Right lobe of liver (tissue), 4 donors: ENCODE data around the gene CADM2.

Experiments used
- POLR2A ChIP-seq: fragments of 450-650 bp; IDR thresholded peaks from one replicate; pipeline ENCODE4 v1.6.1; 2017; ENCODE audit warnings: antibody characterized with exemption, mild to moderate bottlenecking
- TF ChIP-seq, protein P1 (sequence below), 4 donors: fragments of 200-600 bp in 3 of 4; fragments of 450-650 bp in 1 of 4; IDR thresholded peaks; one replicate each; pipeline versions ENCODE4 v1.5.1 to v1.8.0; 2016 to 2022; ENCODE audit warnings: antibody characterized with exemption in 4 of 4, mild to moderate bottlenecking in 2 of 4
- donor health status: DM: no; HTN: no; CAD: no.
- donor health status: DM: no; HTN: no; CAD: no.
- donor health status: DM: no; HTN: yes; CAD: no.

DNA sequence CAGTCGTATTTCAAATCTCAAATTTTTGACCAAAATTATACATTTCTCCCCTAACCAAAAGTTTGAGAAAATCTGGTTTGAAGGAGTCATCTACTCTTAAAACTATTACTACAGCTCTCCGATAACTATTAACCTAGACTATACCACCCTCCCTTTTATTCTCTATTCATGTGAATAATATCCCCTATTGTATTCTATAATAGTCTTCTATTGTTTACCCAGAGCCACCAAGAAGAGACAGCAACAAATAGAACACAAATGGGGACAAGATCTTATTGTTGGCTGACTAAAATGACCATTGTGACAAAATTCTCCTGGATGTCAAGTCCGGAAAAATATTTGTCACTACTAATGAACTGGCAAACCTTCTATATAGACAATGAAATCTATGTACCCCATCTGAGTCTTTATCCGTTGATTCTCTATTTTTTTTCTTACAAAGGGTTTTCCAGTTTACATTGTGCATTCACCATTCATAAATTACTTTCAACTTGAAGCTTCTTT, 618.0 kb downstream of the CADM2 start:
- TF ChIP-seq, protein P1, sequence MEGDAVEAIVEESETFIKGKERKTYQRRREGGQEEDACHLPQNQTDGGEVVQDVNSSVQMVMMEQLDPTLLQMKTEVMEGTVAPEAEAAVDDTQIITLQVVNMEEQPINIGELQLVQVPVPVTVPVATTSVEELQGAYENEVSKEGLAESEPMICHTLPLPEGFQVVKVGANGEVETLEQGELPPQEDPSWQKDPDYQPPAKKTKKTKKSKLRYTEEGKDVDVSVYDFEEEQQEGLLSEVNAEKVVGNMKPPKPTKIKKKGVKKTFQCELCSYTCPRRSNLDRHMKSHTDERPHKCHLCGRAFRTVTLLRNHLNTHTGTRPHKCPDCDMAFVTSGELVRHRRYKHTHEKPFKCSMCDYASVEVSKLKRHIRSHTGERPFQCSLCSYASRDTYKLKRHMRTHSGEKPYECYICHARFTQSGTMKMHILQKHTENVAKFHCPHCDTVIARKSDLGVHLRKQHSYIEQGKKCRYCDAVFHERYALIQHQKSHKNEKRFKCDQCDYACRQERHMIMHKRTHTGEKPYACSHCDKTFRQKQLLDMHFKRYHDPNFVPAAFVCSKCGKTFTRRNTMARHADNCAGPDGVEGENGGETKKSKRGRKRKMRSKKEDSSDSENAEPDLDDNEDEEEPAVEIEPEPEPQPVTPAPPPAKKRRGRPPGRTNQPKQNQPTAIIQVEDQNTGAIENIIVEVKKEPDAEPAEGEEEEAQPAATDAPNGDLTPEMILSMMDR (IDR thresholded peaks at IDR 0.05): no peak
- TF ChIP-seq POLR2A: no peak
